ENCODE measurements around the gene ANKDD1A.

Gene ANKDD1A

GRCh38 chr15:64926661-64927060 is 15.0 kb downstream of the ANKDD1A start:
- DNase-seq = no peak

GRCh38 chr15:64928626-64929220 is 17.0 kb downstream of the ANKDD1A start:
- DNase-seq = no peak

GRCh38 chr15:64930019-64930652 is 18.4 kb downstream of the ANKDD1A start:
- DNase-seq = no peak

GRCh38 chr15:64930778-64931371 is 19.2 kb downstream of the ANKDD1A start:
- peak; percentile 15 for DNase-seq

GRCh38 chr15:64931381-64931780 is 19.7 kb downstream of the ANKDD1A start:
- no peak for DNase-seq

- no peak for DNase-seq
Measured at GRCh38 chr15:64934023-64934422, 22.3 kb downstream of the ANKDD1A start.

- no peak for DNase-seq
Measured at GRCh38 chr15:64938192-64938591, 26.5 kb downstream of the ANKDD1A start.

GRCh38 chr15:64942356-64942755 is 30.7 kb downstream of the ANKDD1A start:
- DNase-seq = no peak

GRCh38 chr15:64943512-64944225 is 32.0 kb downstream of the ANKDD1A start:
- DNase-seq = no peak

- DNase-seq = no peak
Measured at GRCh38 chr15:64944961-64945360, 33.3 kb downstream of the ANKDD1A start.

- DNase-seq = no peak
Measured at GRCh38 chr15:64947211-64947610, 35.5 kb downstream of the ANKDD1A start.

GRCh38 chr15:64948916-64949315 is 37.2 kb downstream of the ANKDD1A start:
- no peak for DNase-seq

GRCh38 chr15:64949383-64950186 is 37.9 kb downstream of the ANKDD1A start:
- no peak for DNase-seq

GRCh38 chr15:64950888-64951287 is 39.2 kb downstream of the ANKDD1A start:
- peak; percentile 44 for DNase-seq

GRCh38 chr15:64951777-64952418 is 40.2 kb downstream of the ANKDD1A start:
- no peak for DNase-seq

GRCh38 chr15:64954395-64954794 is 42.7 kb downstream of the ANKDD1A start:
- no peak for DNase-seq

- DNase-seq = no peak
Measured at GRCh38 chr15:64959128-64959527, 47.4 kb downstream of the ANKDD1A start.

- no peak for DNase-seq
Measured at GRCh38 chr15:64960153-64960552, 48.5 kb downstream of the ANKDD1A start.

- no peak for DNase-seq
Measured at GRCh38 chr15:64961013-64961412, 49.3 kb downstream of the ANKDD1A start.

- no peak for DNase-seq
Measured at GRCh38 chr15:64969401-64969800, 57.7 kb downstream of the ANKDD1A start.

- DNase-seq = no peak
Measured at GRCh38 chr15:64970698-64971097, 59.0 kb downstream of the ANKDD1A start.

GRCh38 chr15:64975390-64975789 is 63.7 kb downstream of the ANKDD1A start:
- DNase-seq = no peak
